Measurements from ENCODE around the gene UGT2A1.

The UGT2A1 gene

GRCh38 chr4:69589884-69590283, 63.2 kb downstream of the UGT2A1 start:
- no peak for DNase-seq (ENCODE audit: extremely low read depth, low read depth)
- H3K4me3 ChIP-seq (replicated peaks; ENCODE audit: low read depth, low read length), result no peak overlapping the region
- TF ChIP-seq CTCF (IDR thresholded peaks at IDR 0.05; ENCODE audit: low read depth, low read length, missing control alignments), result no peak

GRCh38 chr4:69584135-69584534, 68.9 kb downstream of the UGT2A1 start:
- H3K4me3 ChIP-seq (replicated peaks; ENCODE audit: low read depth, low read length), result no peak overlapping the region
- no peak for DNase-seq (ENCODE audit: extremely low read depth, low read depth)
- no peak for TF ChIP-seq CTCF (IDR thresholded peaks at IDR 0.05; ENCODE audit: low read depth, low read length, missing control alignments)

GRCh38 chr4:69583543-69583942, 69.5 kb downstream of the UGT2A1 start:
- H3K4me3 ChIP-seq (replicated peaks; ENCODE audit: low read depth, low read length), result no peak overlapping the region
- TF ChIP-seq CTCF (IDR thresholded peaks at IDR 0.05; ENCODE audit: low read depth, low read length, missing control alignments), result no peak
- no peak for DNase-seq (ENCODE audit: extremely low read depth, low read depth)

GRCh38 chr4:69577245-69577644, 75.8 kb downstream of the UGT2A1 start:
- TF ChIP-seq CTCF (IDR thresholded peaks at IDR 0.05; ENCODE audit: low read depth, low read length, missing control alignments), result no peak
- DNase-seq (ENCODE audit: extremely low read depth, low read depth), result no peak

GRCh38 chr4:69576251-69576877, 76.7 kb downstream of the UGT2A1 start:
- DNase-seq (ENCODE audit: extremely low read depth, low read depth), result no peak
- no peak for TF ChIP-seq CTCF (IDR thresholded peaks at IDR 0.05; ENCODE audit: low read depth, low read length, missing control alignments)
- no peak overlapping the region for H3K4me3 ChIP-seq (replicated peaks; ENCODE audit: low read depth, low read length)

More at GRCh38 chr4:69577245-69577644, 75.8 kb downstream of the UGT2A1 start:
- H3K4me3 ChIP-seq (replicated peaks; ENCODE audit: low read depth, low read length), result no peak overlapping the region

GRCh38 chr4:69568787-69569186, 84.3 kb downstream of the UGT2A1 start:
- H3K4me3 ChIP-seq (replicated peaks; ENCODE audit: low read depth, low read length), result no peak overlapping the region
- no peak for TF ChIP-seq CTCF (IDR thresholded peaks at IDR 0.05; ENCODE audit: low read depth, low read length, missing control alignments)
- no peak for DNase-seq (ENCODE audit: extremely low read depth, low read depth)

- no peak overlapping the region for H3K4me3 ChIP-seq (replicated peaks; ENCODE audit: low read depth, low read length)
- no peak for TF ChIP-seq CTCF (IDR thresholded peaks at IDR 0.05; ENCODE audit: low read depth, low read length, missing control alignments)
- DNase-seq (ENCODE audit: extremely low read depth, low read depth), result no peak
These were observed 89.6 kb downstream of the UGT2A1 start for GRCh38 chr4:69563424-69563823.

All from HFF-Myc (cell line).